T-helper 2 cell treated with Interferon-gamma antibody and Interleukin-4, amounts not matched to agents 5 μg/mL and 100 μg/mL, for 36 hours (primary cell): ENCODE results near the gene BBC3.

Experiments
- DNase-seq: peaks from one replicate; pipeline ENCODE4 v3.0.0; 2021; ENCODE audit warnings: low spot score
- H3K27ac Mint-ChIP-seq: one replicate; pipeline ENCODE4 v1.8.0; 2021; ENCODE audit warnings: mild to moderate bottlenecking, mixed read lengths
- H3K27me3 Mint-ChIP-seq: one replicate; pipeline ENCODE4 v1.8.0; 2021; ENCODE audit warnings: low read depth, mixed read lengths
- H3K36me3 Mint-ChIP-seq: one replicate; pipeline ENCODE4 v1.8.0; 2021; ENCODE audit warnings: low read depth, mixed read lengths
- H3K4me1 Mint-ChIP-seq: one replicate; pipeline ENCODE4 v1.8.0; 2021; ENCODE audit warnings: low read depth, mixed read lengths
- H3K4me3 Mint-ChIP-seq: one replicate; pipeline ENCODE4 v1.8.0; 2022; ENCODE audit warnings: mild to moderate bottlenecking, moderate library complexity, mixed read lengths
- H3K9me3 Mint-ChIP-seq: one replicate; pipeline ENCODE4 v1.8.0; 2021; ENCODE audit warnings: mixed read lengths

The BBC3 gene

DNA sequence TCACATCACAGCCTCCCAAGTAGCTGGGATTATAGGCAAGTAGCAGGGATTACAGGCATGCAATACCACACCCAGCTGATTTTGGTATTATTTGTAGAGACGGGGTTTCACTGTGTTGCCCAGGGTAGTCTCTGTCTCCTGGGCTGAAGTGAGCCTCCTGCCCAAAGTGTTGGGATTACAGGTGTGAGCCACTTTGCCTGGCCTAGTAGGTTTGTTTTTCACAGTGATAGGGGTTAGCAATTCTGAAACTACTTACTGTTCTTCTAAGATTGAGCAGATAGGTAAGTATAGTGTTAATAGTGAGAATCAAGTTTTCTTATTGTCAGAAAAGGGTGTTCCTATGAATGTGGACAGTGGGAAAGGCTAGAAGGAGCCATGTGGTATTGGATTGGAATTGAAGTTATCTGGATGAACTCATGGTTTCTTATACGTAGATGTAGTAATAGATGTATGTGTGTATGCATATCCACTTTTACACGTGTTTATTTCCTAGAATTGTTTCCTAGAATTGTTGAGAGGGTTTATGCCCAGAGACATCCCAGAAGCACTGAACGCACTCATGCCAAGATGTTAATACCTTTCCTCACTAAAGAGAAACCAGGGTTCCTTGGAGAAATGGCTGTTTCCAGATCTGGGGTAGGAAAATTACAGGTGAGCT is 51.2 kb downstream of the BBC3 start:
- peak; percentile 23 for DNase-seq
- Mint-ChIP-seq H3K9me3 (no peaks in the 10 kb centered on the region), H3K4me3 (peak overlapping the region; percentile 41), H3K4me1 (peaks cover 63% of the 10 kb centered on the region), H3K36me3 (peaks cover 70% of the 10 kb centered on the region), H3K27me3 (no peaks in the 10 kb centered on the region), H3K27ac (peak overlapping the region; percentile 27)

DNA sequence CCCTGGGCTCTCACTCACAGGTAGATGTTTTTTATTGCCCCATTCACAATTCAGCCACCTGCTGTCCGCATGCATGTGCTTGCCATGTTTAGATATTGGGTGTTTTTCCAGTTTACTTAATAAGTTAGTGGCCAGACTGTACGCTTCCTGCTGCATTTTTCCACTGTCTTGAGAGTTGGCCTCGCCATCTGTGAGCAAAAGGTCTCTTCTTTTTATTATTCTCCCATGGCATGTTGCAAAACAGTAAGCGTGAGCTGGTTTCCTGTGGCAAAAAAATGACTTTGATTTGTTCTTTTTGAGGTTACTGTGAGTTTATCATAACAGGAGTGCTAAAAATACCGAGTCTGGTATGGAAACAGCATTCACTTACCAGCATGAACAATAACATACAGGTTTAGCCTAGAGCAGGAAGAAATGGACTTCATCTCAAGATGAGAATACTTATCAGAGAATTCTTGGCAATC is 54.3 kb downstream of the BBC3 start:
- Mint-ChIP-seq H3K27me3 (no peaks in the 10 kb centered on the region), H3K4me3 (peak overlapping the region; percentile 68), H3K36me3 (peaks cover 66% of the 10 kb centered on the region), H3K4me1 (peaks cover 40% of the 10 kb centered on the region), H3K9me3 (no peaks in the 10 kb centered on the region), H3K27ac (peak overlapping the region; percentile 67)
- DNase-seq = peak; percentile 55

DNA sequence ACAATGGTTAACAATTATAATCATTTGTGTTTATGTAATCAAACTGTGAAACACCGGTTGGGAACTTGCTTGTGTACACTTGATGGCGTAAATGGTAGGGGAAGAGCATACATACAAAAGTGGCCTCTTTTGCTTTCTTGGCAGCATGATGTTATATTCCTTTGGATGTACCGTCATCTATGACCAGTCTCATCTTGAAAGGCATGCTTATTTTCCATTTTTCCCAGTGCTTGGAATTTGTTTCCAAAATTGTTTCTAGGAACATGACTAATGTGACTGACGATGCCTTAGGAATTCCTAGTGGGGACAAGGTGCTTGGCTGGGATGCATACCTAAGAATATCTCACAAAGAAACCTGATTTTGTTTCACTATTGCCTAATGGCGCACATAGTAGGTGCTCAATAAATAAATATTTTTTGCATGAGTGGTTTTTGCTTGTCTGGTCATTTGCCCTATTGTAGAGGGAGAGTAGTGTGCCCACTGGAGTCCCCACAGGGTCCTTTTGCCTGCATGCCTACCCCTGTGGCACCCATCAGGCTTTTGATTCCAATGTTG is 54.9 kb downstream of the BBC3 start:
- Mint-ChIP-seq H3K36me3 (peaks cover 66% of the 10 kb centered on the region), H3K9me3 (no peaks in the 10 kb centered on the region), H3K27ac (peak overlapping the region; percentile 67), H3K4me3 (peak overlapping the region; percentile 68), H3K4me1 (peaks cover 40% of the 10 kb centered on the region), H3K27me3 (no peaks in the 10 kb centered on the region)
- DNase-seq = no peak

DNA sequence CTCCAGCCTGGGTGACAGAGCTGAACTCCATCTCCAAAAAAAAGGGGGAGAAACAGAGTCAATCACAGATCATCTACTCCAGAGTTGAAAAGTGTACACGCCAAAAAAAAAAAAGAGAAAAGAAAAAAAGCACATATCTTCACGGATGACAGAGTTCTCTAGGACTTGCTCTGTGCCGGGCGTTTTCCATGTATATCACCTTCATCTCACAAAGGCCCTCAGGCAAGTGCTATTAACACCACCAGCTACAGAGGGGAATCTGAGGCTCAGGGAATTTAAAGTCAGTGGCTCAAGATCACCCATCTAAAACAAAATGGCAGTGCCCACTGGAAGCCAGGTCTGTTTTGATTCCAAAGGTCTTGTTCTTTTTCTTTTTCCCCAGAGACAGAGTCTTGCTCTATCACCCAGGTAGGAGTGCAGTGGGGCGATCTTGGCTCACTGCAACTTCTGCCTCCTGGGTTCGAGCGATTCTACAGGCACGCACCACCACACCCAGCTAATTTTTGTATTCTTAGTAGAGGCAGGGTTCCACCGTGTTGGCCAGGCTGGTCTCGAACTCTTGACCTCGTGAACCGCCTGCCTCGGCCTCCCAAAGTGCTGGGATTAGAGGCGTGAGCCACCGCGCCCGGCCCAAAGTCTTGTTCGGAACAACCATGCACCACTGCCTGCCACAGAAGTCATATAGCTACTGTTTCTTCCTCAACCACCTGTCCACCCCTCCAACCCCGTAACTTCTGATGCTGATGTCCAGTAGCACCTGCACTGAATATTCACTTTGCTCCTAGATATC is 58.1 kb downstream of the BBC3 start:
- H3K9me3 Mint-ChIP-seq = no peaks in the 10 kb centered on the region
- no peak overlapping the region for H3K27ac Mint-ChIP-seq
- H3K27me3 Mint-ChIP-seq = no peaks in the 10 kb centered on the region
- H3K4me3 Mint-ChIP-seq = no peak overlapping the region
- peaks cover 29% of the 10 kb centered on the region for H3K4me1 Mint-ChIP-seq
- DNase-seq = no peak
- H3K36me3 Mint-ChIP-seq = peaks cover 64% of the 10 kb centered on the region
